Peyer's patch (tissue), 4 donors: ENCODE results near the gene NRL. TPM values are rescaled to one million over a fixed set of nuclear protein-coding genes. Genes with fewer than 3 reads are reported as not detected.
A peak's percentile ranks its signal among the peaks of the same experiment; 100 is the strongest.

Experiments
- DNase-seq, 3 donors: peaks; one replicate each; pipeline ENCODE4 v3.0.0-alpha.2; 2017 to 2019
- H3K27ac ChIP-seq, 4 donors: fragments of 200-600 bp; sonication (generic); one replicate each; pipeline ENCODE4 v1.5.1; 2016 to 2019
- H3K27me3 ChIP-seq, 2 donors: fragments of 200-600 bp; sonication (generic); one replicate each; pipeline ENCODE4 v1.5.1; 2019
- H3K36me3 ChIP-seq, 3 donors: fragments of 200-600 bp; sonication (generic); one replicate each; pipeline ENCODE4 v1.5.1; 2016 to 2019
- H3K4me1 ChIP-seq, 4 donors: fragments of 200-600 bp; sonication (generic); one replicate each; pipeline ENCODE4 v1.5.1; 2016 to 2019
- H3K4me3 ChIP-seq, 4 donors: fragments of 200-600 bp; sonication (generic); 1 replicate in 3 of 4; 2 replicates in 1 of 4; pipeline ENCODE4 v1.5.1; 2016 to 2019; ENCODE audit warnings: mild to moderate bottlenecking in 1 of 4
- H3K9me3 ChIP-seq, 4 donors: fragments of 200-600 bp; sonication (generic); one replicate each; pipeline ENCODE4 v1.5.1; 2016 to 2019; ENCODE audit warnings: mild to moderate bottlenecking in 1 of 4
- CTCF ChIP-seq, 6 experiments: fragments of 450-650 bp in 4 of 6; fragments of 200-600 bp in 2 of 6; sonication (generic) in 1 of 6; IDR thresholded peaks; one replicate each; pipeline ENCODE4 v1.5.1; 2017 to 2019; ENCODE audit warnings: antibody characterized with exemption in 6 of 6, mild to moderate bottlenecking in 3 of 6, moderate library complexity in 1 of 6
- POLR2A ChIP-seq, 2 donors: fragments of 450-650 bp; IDR thresholded peaks; one replicate each; pipeline ENCODE4 v1.5.1; 2017; ENCODE audit warnings: antibody characterized with exemption in 2 of 2, mild to moderate bottlenecking in 2 of 2, moderate library complexity in 2 of 2
- total RNA-seq, 4 donors: library from RNA; depleted of rRNA; stranded (reverse); fragments of >200 nt; gene quantifications; one replicate each; pipeline ENCODE4 v1.1.0, GENCODE V29; 2016

NRL gene
- total RNA-seq, 4 donors from 2014 or later, result 4.6 to 14.2 (median 13.5) TPM; not detected in 1

DNA sequence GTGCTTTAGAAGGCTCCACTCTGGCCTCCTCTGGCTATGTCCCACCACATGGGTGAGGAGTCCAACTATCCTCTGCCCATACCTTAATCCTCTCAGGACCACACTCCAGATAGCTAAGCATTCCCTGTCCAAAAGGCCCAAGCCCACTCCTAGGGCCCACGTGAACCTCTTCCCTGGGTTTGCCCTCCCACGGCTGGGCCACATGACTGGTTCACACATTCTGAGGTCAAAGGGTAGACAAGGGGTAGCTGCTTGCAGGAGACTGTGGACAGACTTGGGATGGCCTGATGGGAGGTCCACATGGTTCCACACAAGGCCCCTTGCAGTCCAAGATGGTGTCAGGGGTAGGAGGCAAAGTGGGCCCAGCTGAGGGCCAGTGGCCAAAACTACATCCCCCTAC lies 26.7 kb downstream of the NRL start:
- no peaks in the 10 kb centered on the region for H3K27me3 ChIP-seq
- H3K4me1 ChIP-seq, result peaks cover 0 to 10% (median 5%) of the 10 kb centered on the region in 4 donors
- no peaks in the 10 kb centered on the region for H3K36me3 ChIP-seq
- no peak overlapping the region for H3K4me3 ChIP-seq
- no peak overlapping the region for H3K27ac ChIP-seq
- no peaks in the 10 kb centered on the region for H3K9me3 ChIP-seq
- peak in 1 of 3 donors; percentile 25 for DNase-seq
- TF ChIP-seq POLR2A (IDR thresholded peaks at IDR 0.05) (no peak), CTCF (IDR thresholded peaks at IDR 0.05) (no peak)

- TF ChIP-seq CTCF (IDR thresholded peaks at IDR 0.05), result no peak
- no peak for TF ChIP-seq POLR2A (IDR thresholded peaks at IDR 0.05)
- no peak overlapping the region for H3K4me3 ChIP-seq
- DNase-seq, result no peak
These were observed 27.7 kb downstream of the NRL start for GRCh38 chr14:24087004-24087403.

GRCh38 chr14:24086193-24086955 lies 28.4 kb downstream of the NRL start:
- Histone ChIP-seq H3K4me3 (no peak overlapping the region), H3K4me1 (peaks cover 0 to 8% (median 5%) of the 10 kb centered on the region in 4 donors), H3K27me3 (no peaks in the 10 kb centered on the region), H3K36me3 (no peaks in the 10 kb centered on the region), H3K9me3 (no peaks in the 10 kb centered on the region), H3K27ac (no peak overlapping the region)
- DNase-seq, result peak in 1 of 3 donors; percentile 7
- TF ChIP-seq CTCF (IDR thresholded peaks at IDR 0.05) (no peak), POLR2A (IDR thresholded peaks at IDR 0.05) (no peak)

More at GRCh38 chr14:24087004-24087403, 27.7 kb downstream of the NRL start:
- Histone ChIP-seq H3K4me1 (peaks cover 0 to 8% (median 4%) of the 10 kb centered on the region in 4 donors), H3K36me3 (no peaks in the 10 kb centered on the region), H3K9me3 (no peaks in the 10 kb centered on the region), H3K27ac (no peak overlapping the region), H3K27me3 (no peaks in the 10 kb centered on the region)

DNA sequence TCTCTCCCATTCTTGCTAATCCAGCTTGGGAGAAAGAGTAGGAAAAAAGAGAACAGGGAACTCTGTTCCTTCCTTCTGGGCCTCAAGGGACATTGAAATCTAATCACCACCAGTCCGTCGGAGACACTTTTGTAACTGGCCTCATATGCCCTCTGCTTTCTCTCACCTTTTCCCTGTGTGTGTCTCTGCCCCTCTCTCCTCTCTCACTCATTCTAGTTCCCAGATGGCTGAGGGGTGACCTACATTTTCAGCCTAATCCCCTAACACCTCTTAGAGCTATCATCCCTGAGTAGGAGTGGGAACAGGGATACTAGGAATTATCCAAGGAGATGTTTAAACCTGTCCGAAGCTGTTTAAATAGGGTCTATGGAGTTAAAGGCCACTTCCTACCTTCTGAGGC lies 29.5 kb downstream of the NRL start:
- H3K9me3 ChIP-seq, result no peaks in the 10 kb centered on the region
- H3K27me3 ChIP-seq, result no peaks in the 10 kb centered on the region
- no peak overlapping the region for H3K27ac ChIP-seq

DNA sequence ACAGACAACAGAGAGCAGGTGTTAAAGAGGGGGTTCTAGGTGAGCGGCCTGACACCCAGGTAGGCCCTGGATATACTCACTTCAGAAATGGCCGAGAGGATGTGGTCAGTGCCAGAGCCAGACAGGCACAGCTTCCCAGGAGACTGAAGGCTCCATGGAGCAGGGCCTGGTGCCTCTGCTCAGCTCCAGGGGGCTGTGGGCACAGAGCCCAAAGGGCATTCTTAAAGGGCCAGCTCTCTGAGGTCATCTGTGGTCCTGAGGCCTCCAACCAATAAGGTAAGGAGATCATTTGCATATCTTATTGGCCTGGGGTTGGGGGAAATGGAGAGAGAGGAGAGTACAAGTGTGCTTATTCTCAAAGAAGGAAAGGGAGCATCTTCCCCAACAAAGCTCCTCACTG lies 30.3 kb downstream of the NRL start:
- no peaks in the 10 kb centered on the region for H3K9me3 ChIP-seq
- H3K4me3 ChIP-seq, result no peak overlapping the region
- H3K27me3 ChIP-seq, result no peaks in the 10 kb centered on the region
- no peaks in the 10 kb centered on the region for H3K36me3 ChIP-seq
- TF ChIP-seq CTCF (IDR thresholded peaks at IDR 0.05) (no peak), POLR2A (IDR thresholded peaks at IDR 0.05) (no peak)
- peaks cover 0 to 12% (median 5%) of the 10 kb centered on the region in 4 donors for H3K4me1 ChIP-seq
- no peak for DNase-seq
- no peak overlapping the region for H3K27ac ChIP-seq

More for the DNA sequence above, 29.5 kb downstream of the NRL start:
- H3K4me1 ChIP-seq, result peaks cover 0 to 9% (median 5%) of the 10 kb centered on the region in 4 donors
- TF ChIP-seq POLR2A (IDR thresholded peaks at IDR 0.05) (no peak), CTCF (IDR thresholded peaks at IDR 0.05) (no peak)
- no peaks in the 10 kb centered on the region for H3K36me3 ChIP-seq
- no peak overlapping the region for H3K4me3 ChIP-seq
- DNase-seq, result no peak
